Measurements from ENCODE around the gene PFDN6. TPM values are rescaled to one million over a fixed set of nuclear protein-coding genes. Genes with fewer than 3 reads are reported as not detected.
A peak's percentile ranks its signal among the peaks of the same experiment; 100 is the strongest.

The PFDN6 gene
- total RNA-seq = 10 to 100 TPM; 53.3 to 54.7 TPM

GRCh38 chr6:33288921-33289783, at the start of gene PFDN6, which contains the start of gene WDR46:
PFDN6 (plus strand) TSS chr6:33289601; CDS start chr6:33289857, 256 bp downstream.
WDR46 (minus strand) TSS chr6:33289239; CDS start chr6:33289170, 69 bp downstream.
- DNase-seq = peak; percentile 74
- no peaks in the 10 kb centered on the region for H3K9me3 Mint-ChIP-seq
- H3K4me3 Mint-ChIP-seq = peak within 1 kb of the TSS; percentile 96
- POLR2A ChIA-PET = interaction anchor here (0.5 to 7.3 kb wide), 20 partner anchors 8 to 434 kb away, joined by 3 to 107 read pairs (median 6); partner anchors contain the start of genes B3GALT4, CUTA, RGL2 and RPS18
- peaks cover 31% of the 10 kb centered on the region for H3K4me1 Mint-ChIP-seq
- no peaks in the 10 kb centered on the region for H3K27me3 Mint-ChIP-seq
- peak; percentile 97 for ATAC-seq (ENCODE audit: low read depth)
- H3K27ac Mint-ChIP-seq = peak within 1 kb of the TSS; percentile 90
- H3K36me3 Mint-ChIP-seq = peaks cover 22% of the 10 kb centered on the region

DNA sequence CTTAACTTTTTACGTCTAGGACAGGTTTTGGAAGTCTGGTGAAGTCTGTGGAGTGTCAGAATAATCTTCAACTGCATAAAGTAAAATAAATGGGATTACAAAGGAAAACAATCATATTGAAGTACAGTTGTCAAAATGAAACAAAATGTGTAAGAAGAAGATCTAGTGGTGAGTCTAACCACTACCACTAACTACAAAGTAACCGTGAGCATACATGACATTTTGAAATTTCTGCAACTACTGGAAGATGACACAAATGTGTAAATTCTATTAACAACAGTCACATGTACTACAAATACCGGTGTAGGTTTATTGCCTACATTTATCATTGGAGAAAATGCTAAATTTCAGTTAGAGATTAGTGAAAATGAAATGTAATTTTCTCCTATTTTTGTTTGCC, 47.4 kb upstream of the PFDN6 start:
- H3K9me3 Mint-ChIP-seq = no peaks in the 10 kb centered on the region
- no peaks in the 10 kb centered on the region for H3K36me3 Mint-ChIP-seq
- DNase-seq (no peak), ATAC-seq (ENCODE audit: low read depth) (peak; percentile 72)
- H3K4me3 Mint-ChIP-seq = peak overlapping the region; percentile 53
- H3K4me1 Mint-ChIP-seq = peaks cover 14% of the 10 kb centered on the region
- H3K27ac Mint-ChIP-seq = peak overlapping the region; percentile 36
- POLR2A ChIA-PET = interaction anchor here (0.6 to 1.3 kb wide), 2 partner anchors 20 to 36 kb away, joined by 3 to 4 read pairs; no protein-coding TSS in a partner anchor
- H3K27me3 Mint-ChIP-seq = peaks cover 28% of the 10 kb centered on the region

DNA sequence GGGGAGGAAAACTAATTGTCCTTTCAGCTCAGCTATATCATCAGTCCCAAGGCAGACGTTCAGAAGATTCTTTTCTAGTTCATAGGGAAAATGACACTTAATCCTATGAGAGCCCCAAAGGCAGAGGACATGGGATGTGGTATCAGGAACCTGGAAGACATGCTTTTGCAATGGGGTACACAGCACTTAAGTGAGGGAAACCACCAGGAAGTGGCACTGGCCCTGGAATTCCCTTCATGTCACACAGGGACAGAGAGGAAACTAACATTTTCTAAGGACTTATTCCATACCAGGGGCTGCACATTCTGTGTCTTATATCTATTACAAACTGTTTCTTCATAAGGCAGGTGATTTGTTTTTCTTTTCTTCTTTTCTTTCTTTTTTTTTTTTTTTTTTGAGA, 45.9 kb upstream of the PFDN6 start:
- Mint-ChIP-seq H3K4me3 (no peak overlapping the region), H3K36me3 (no peaks in the 10 kb centered on the region), H3K4me1 (peaks cover 18% of the 10 kb centered on the region), H3K27ac (no peak overlapping the region), H3K9me3 (no peaks in the 10 kb centered on the region), H3K27me3 (peaks cover 18% of the 10 kb centered on the region)
- no peak for ATAC-seq (ENCODE audit: low read depth)
- DNase-seq = no peak
- POLR2A ChIA-PET = no interaction called here

- Mint-ChIP-seq H3K4me3 (peak overlapping the region; percentile 87), H3K27ac (peak overlapping the region; percentile 91), H3K27me3 (peaks cover 8% of the 10 kb centered on the region), H3K9me3 (no peaks in the 10 kb centered on the region), H3K36me3 (peaks cover 14% of the 10 kb centered on the region), H3K4me1 (peaks cover 29% of the 10 kb centered on the region)
- peak; percentile 92 for DNase-seq
- peak; percentile 31 for ATAC-seq (ENCODE audit: low read depth)
- POLR2A ChIA-PET = interaction anchor here (0.7 to 4.1 kb wide), 15 partner anchors 8 to 277 kb away, joined by 3 to 39 read pairs (median 5); partner anchors contain the start of genes B3GALT4, RING1, RPS18 and RXRB
These were observed 41.3 kb upstream of the PFDN6 start for GRCh38 chr6:33247977-33248642.

DNA sequence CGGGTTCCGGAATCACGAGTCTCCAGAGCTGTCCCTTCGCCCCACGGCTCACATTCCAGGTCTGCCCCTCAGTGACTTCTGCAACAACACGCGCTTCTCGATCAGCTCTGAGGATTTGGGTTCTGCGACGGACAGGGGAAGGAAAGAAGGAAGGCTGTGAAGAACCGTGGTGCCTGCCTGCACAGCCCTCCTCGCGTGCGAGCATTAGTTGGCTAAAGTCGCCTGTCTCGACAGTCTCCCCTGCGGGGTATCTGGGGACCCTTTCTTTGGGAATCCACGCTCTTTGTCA, 40.8 kb upstream of the PFDN6 start:
- DNase-seq (no peak), ATAC-seq (ENCODE audit: low read depth) (no peak)
- no peaks in the 10 kb centered on the region for H3K9me3 Mint-ChIP-seq
- POLR2A ChIA-PET = interaction anchor here (0.8 to 4.1 kb wide), 16 partner anchors 9 to 277 kb away, joined by 3 to 39 read pairs (median 6); partner anchors contain the start of genes B3GALT4, PFDN6, RING1 and RPS18
- H3K36me3 Mint-ChIP-seq = peaks cover 14% of the 10 kb centered on the region
- peak overlapping the region; percentile 87 for H3K4me3 Mint-ChIP-seq
- H3K4me1 Mint-ChIP-seq = peaks cover 26% of the 10 kb centered on the region
- peak overlapping the region; percentile 91 for H3K27ac Mint-ChIP-seq
- peaks cover 6% of the 10 kb centered on the region for H3K27me3 Mint-ChIP-seq

DNA sequence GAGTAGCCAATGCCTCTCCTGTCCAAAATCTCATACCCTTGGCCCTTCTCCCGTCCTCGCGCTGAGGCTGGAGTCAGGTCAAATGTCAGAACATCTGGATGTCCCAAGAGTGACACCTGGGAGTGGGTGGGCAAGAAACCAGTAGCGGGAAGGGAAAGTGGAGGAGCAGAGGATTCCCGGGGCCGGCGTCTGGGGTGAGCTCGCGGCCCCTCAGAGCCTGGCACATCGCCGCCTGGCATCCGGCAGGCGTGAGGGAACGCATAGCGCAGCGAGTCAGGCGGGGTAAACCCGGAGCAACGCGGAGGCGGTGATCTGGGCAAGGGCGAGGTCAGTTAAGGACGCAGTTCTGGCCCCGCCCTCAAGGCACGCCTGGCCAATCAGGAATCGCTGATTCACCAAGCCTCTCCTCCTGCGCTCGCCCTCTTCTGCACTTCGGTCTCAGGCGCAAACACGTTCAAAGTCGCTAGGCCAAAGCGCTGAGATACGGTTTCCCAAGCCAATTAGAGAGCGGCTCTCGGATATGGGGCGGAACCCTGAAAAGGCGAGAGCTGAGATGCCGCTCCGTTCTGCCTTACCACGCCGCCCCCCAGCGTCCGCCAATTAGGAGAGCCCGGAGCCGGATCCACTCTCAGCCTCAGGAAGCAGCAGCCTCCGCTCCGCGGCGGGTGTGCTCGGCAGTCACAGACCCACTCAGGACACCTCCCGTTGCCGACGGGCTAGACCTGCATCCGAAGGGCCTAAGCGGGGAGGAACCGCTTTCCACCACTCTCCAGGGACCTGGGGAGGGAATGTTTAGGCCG, 40.3 kb upstream of the PFDN6 start:
- Mint-ChIP-seq H3K9me3 (no peaks in the 10 kb centered on the region), H3K4me3 (peak overlapping the region; percentile 87), H3K27me3 (peaks cover 6% of the 10 kb centered on the region), H3K36me3 (peaks cover 14% of the 10 kb centered on the region), H3K4me1 (peaks cover 26% of the 10 kb centered on the region), H3K27ac (peak overlapping the region; percentile 91)
- ATAC-seq (ENCODE audit: low read depth) = peak; percentile 94
- DNase-seq = peak; percentile 92
- POLR2A ChIA-PET = interaction anchor here (1.0 to 4.1 kb wide), 19 partner anchors 9 to 278 kb away, joined by 3 to 39 read pairs (median 6); partner anchors contain the start of genes B3GALT4, HSD17B8, PFDN6 and RING1

GRCh38 chr6:33249732-33250630, 39.4 kb upstream of the PFDN6 start:
- H3K4me1 Mint-ChIP-seq = peaks cover 26% of the 10 kb centered on the region
- peaks cover 6% of the 10 kb centered on the region for H3K27me3 Mint-ChIP-seq
- peak overlapping the region; percentile 91 for H3K27ac Mint-ChIP-seq
- POLR2A ChIA-PET = interaction anchor here (0.5 to 4.1 kb wide), 15 partner anchors 10 to 279 kb away, joined by 3 to 39 read pairs (median 6); partner anchors contain the start of genes B3GALT4, HSD17B8, PFDN6 and RING1
- ATAC-seq (ENCODE audit: low read depth) (peak; percentile 0), DNase-seq (no peak)
- H3K36me3 Mint-ChIP-seq = peaks cover 14% of the 10 kb centered on the region
- H3K4me3 Mint-ChIP-seq = peak overlapping the region; percentile 87
- H3K9me3 Mint-ChIP-seq = no peaks in the 10 kb centered on the region

DNA sequence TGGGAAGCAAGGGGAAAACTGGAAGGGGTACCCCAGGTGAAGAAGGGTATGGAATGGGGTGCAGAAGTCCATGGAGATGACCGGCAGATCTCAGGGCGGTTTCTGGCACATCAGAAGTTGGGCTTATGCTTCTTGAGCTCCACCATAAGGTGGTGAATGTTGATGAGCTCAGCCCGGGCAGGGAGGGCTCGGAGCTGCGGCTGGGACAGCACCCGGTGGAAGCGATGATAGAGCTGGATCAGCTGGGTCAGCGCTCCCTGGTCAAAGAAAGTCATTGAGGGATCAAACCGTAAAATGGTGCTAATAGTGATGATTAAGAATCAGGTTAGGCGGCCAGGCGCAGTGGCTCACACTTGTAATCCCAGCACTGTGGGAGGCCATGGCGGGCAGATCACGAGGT, 38.7 kb upstream of the PFDN6 start:
- peak overlapping the region; percentile 87 for H3K4me3 Mint-ChIP-seq
- POLR2A ChIA-PET = interaction anchor here (0.6 to 4.1 kb wide), 6 partner anchors 9 to 199 kb away, joined by 3 to 39 read pairs (median 20); partner anchors contain the start of genes B3GALT4, HSD17B8, RING1 and RPS18
- H3K27me3 Mint-ChIP-seq = peaks cover 6% of the 10 kb centered on the region
- peaks cover 14% of the 10 kb centered on the region for H3K36me3 Mint-ChIP-seq
- H3K27ac Mint-ChIP-seq = peak overlapping the region; percentile 91
- H3K9me3 Mint-ChIP-seq = no peaks in the 10 kb centered on the region
- DNase-seq (no peak), ATAC-seq (ENCODE audit: low read depth) (no peak)
- H3K4me1 Mint-ChIP-seq = peaks cover 26% of the 10 kb centered on the region

- ATAC-seq (ENCODE audit: low read depth) = no peak
- H3K36me3 Mint-ChIP-seq = peaks cover 14% of the 10 kb centered on the region
- H3K4me1 Mint-ChIP-seq = peaks cover 26% of the 10 kb centered on the region
- H3K27ac Mint-ChIP-seq = no peak overlapping the region
- peak overlapping the region; percentile 32 for H3K4me3 Mint-ChIP-seq
- POLR2A ChIA-PET = interaction anchor here (0.7 to 4.1 kb wide), 5 partner anchors 9 to 141 kb away, joined by 3 to 39 read pairs (median 15); partner anchors contain the start of genes B3GALT4, RING1, RPS18 and VPS52
- no peak for DNase-seq
- H3K27me3 Mint-ChIP-seq = peaks cover 2% of the 10 kb centered on the region
- H3K9me3 Mint-ChIP-seq = no peaks in the 10 kb centered on the region
These were observed 37.9 kb upstream of the PFDN6 start for GRCh38 chr6:33251395-33252012.

GRCh38 chr6:33252759-33253158, 36.6 kb upstream of the PFDN6 start:
- H3K4me3 Mint-ChIP-seq = no peak overlapping the region
- peaks cover 26% of the 10 kb centered on the region for H3K4me1 Mint-ChIP-seq
- ATAC-seq (ENCODE audit: low read depth) (no peak), DNase-seq (no peak)
- POLR2A ChIA-PET = interaction anchor here (1.5 kb wide), 1 partner anchor 44 kb away, joined by 3 read pairs; the partner anchor contains the start of gene RING1
- no peaks in the 10 kb centered on the region for H3K9me3 Mint-ChIP-seq
- H3K27me3 Mint-ChIP-seq = no peaks in the 10 kb centered on the region
- no peak overlapping the region for H3K27ac Mint-ChIP-seq
- H3K36me3 Mint-ChIP-seq = peaks cover 15% of the 10 kb centered on the region

- no peak overlapping the region for H3K4me3 Mint-ChIP-seq
- DNase-seq (no peak), ATAC-seq (ENCODE audit: low read depth) (no peak)
- H3K27me3 Mint-ChIP-seq = no peaks in the 10 kb centered on the region
- peaks cover 20% of the 10 kb centered on the region for H3K36me3 Mint-ChIP-seq
- no peak overlapping the region for H3K27ac Mint-ChIP-seq
- peaks cover 18% of the 10 kb centered on the region for H3K4me1 Mint-ChIP-seq
- no peaks in the 10 kb centered on the region for H3K9me3 Mint-ChIP-seq
- POLR2A ChIA-PET = interaction anchor here (0.6 to 0.9 kb wide), 4 partner anchors 18 to 1410 kb away, joined by 3 read pairs; partner anchors contain the start of gene RING1
These were observed 34.8 kb upstream of the PFDN6 start for GRCh38 chr6:33254591-33254990.
